Right lobe of liver (tissue), 6 donors: ENCODE data around the gene CACNB2. TPM values are rescaled to one million over a fixed set of nuclear protein-coding genes. Genes with fewer than 3 reads are reported as not detected.

Source experiments
- ATAC-seq, 4 donors: fragments of 200-7000 bp; cut with Tn5 transposase; one replicate each; pipeline ENCODE4 v1.9.1; 2020; ENCODE audit warnings: mild to moderate bottlenecking in 4 of 4, moderate library complexity in 4 of 4
- DNase-seq, 3 donors: peaks; one replicate each; pipeline ENCODE4 v3.0.0-alpha.2; 2020
- H3K27ac ChIP-seq, 3 donors: fragments of 200-600 bp; one replicate each; pipeline ENCODE4 v1.8.0; 2022
- H3K27me3 ChIP-seq, 2 donors: fragments of 200-600 bp; one replicate each; pipeline ENCODE4 v1.8.0; 2022
- H3K36me3 ChIP-seq, 4 donors: fragments of 200-600 bp; sonication (generic) in 1 of 4; one replicate each; pipeline versions ENCODE4 v1.5.1 to v1.8.0; 2017 to 2022; ENCODE audit warnings: control low read depth in 1 of 4
- H3K4me1 ChIP-seq, 4 donors: fragments of 200-600 bp; sonication (generic) in 1 of 4; one replicate each; pipeline versions ENCODE4 v1.5.1 to v1.8.0; 2017 to 2022; ENCODE audit warnings: control low read depth in 1 of 4
- H3K4me3 ChIP-seq, 3 donors: fragments of 200-600 bp; one replicate each; pipeline ENCODE4 v1.8.0; 2022
- H3K9me3 ChIP-seq, 4 donors: fragments of 200-600 bp; sonication (generic) in 1 of 4; one replicate each; pipeline versions ENCODE4 v1.5.1 to v1.8.0; 2017 to 2022; ENCODE audit warnings: control low read depth in 1 of 4
- POLR2A ChIP-seq: fragments of 450-650 bp; IDR thresholded peaks from one replicate; pipeline ENCODE4 v1.6.1; 2017; ENCODE audit warnings: antibody characterized with exemption, mild to moderate bottlenecking
- WGBS: methylation state at CpG from one replicate; pipeline ENCODE4 v1.1.6; 2018; ENCODE audit warnings: low coverage, low lambda C conversion rate; ENCODE audit not compliant: insufficient coverage; ENCODE audit errors: missing lambda C conversion rate; 5-methylcytosine and 5-hydroxymethylcytosine counted together
- intact Hi-C, 2 donors: fragments of 100-400 bp; cut with DNase I; formaldehyde crosslinking; loops; one replicate each; pipeline versions ENCODE4 v1.11.2 to v1.14.1; 2022
- total RNA-seq, 6 experiments: library from RNA; depleted of rRNA in 2 of 6; stranded (reverse); fragments of >200 nt in 2 of 6; fragmentation: NEBNext Ultra II Directional in 3 of 6; extraction: Animal tissue kit (Norgen Biotek cat#: 25700) in 3 of 6; gene quantifications; one replicate each; pipeline versions ENCODE4 v1.1.0 to v1.2.4, GENCODE V29; 2016 to 2023
- TF ChIP-seq, protein P1 (sequence below), 4 donors: fragments of 200-600 bp in 3 of 4; fragments of 450-650 bp in 1 of 4; IDR thresholded peaks; one replicate each; pipeline versions ENCODE4 v1.5.1 to v1.8.0; 2016 to 2022; ENCODE audit warnings: antibody characterized with exemption in 4 of 4, mild to moderate bottlenecking in 2 of 4
- donor health status: DM: no; HTN: yes; CAD: no.
- donor health status: DM: no; HTN: no; CAD: no.
- donor health status: DM: no; HTN: no; CAD: no.
- donor health status: DM: no; HTN: yes; CAD: no.
- donor health status: DM: no; HTN: yes; CAD: no.

Gene CACNB2
- total RNA-seq, 6 experiments from 2014 or later, result 0.12 to 1.8 (median 1.0) TPM; not detected in 1

- Histone ChIP-seq H3K4me3 (no peak overlapping the region), H3K27me3 (no peaks in the 10 kb centered on the region), H3K36me3 (no peaks in the 10 kb centered on the region), H3K9me3 (no peaks in the 10 kb centered on the region), H3K27ac (no peak overlapping the region), H3K4me1 (no peaks in the 10 kb centered on the region)
- ATAC-seq (peak; percentile 87 to 90 (median 88)), DNase-seq (no peak)
- 18% methylated on average over 9 of the region's 10 CpGs for WGBS
- intact Hi-C loops, result no loop called here
- TF ChIP-seq, protein P1, sequence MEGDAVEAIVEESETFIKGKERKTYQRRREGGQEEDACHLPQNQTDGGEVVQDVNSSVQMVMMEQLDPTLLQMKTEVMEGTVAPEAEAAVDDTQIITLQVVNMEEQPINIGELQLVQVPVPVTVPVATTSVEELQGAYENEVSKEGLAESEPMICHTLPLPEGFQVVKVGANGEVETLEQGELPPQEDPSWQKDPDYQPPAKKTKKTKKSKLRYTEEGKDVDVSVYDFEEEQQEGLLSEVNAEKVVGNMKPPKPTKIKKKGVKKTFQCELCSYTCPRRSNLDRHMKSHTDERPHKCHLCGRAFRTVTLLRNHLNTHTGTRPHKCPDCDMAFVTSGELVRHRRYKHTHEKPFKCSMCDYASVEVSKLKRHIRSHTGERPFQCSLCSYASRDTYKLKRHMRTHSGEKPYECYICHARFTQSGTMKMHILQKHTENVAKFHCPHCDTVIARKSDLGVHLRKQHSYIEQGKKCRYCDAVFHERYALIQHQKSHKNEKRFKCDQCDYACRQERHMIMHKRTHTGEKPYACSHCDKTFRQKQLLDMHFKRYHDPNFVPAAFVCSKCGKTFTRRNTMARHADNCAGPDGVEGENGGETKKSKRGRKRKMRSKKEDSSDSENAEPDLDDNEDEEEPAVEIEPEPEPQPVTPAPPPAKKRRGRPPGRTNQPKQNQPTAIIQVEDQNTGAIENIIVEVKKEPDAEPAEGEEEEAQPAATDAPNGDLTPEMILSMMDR (IDR thresholded peaks at IDR 0.05), result peak; percentile 65 to 78 (median 76)
- no peak for TF ChIP-seq POLR2A
Measured at GRCh38 chr10:18214691-18215563, 74.7 kb downstream of the CACNB2 start.

- TF ChIP-seq, protein P1 (IDR thresholded peaks at IDR 0.05), result peak in 3 of 4 donors; percentile 30 to 40 (median 36)
- TF ChIP-seq POLR2A, result no peak
- no peak overlapping the region for H3K4me3 ChIP-seq
- H3K27me3 ChIP-seq, result no peaks in the 10 kb centered on the region
- no peaks in the 10 kb centered on the region for H3K36me3 ChIP-seq
- no peaks in the 10 kb centered on the region for H3K9me3 ChIP-seq
- ATAC-seq (peak in 2 of 4 donors; percentile 48 to 56), DNase-seq (no peak)
- intact Hi-C loops, result no loop called here
- H3K4me1 ChIP-seq, result no peaks in the 10 kb centered on the region
- WGBS, result 47% methylated on average over 2 of the region's 2 CpGs
- H3K27ac ChIP-seq, result no peak overlapping the region
Measured at GRCh38 chr10:18216482-18216881, 76.3 kb downstream of the CACNB2 start.

- peak; percentile 52 to 67 (median 54) for ATAC-seq
- no peaks in the 10 kb centered on the region for H3K36me3 ChIP-seq
- WGBS, result 78% methylated on average over 1 of the region's 2 CpGs
- no peaks in the 10 kb centered on the region for H3K4me1 ChIP-seq
- no peak overlapping the region for H3K4me3 ChIP-seq
- no peaks in the 10 kb centered on the region for H3K9me3 ChIP-seq
- intact Hi-C loops, result no loop called here
- no peak for TF ChIP-seq POLR2A
- TF ChIP-seq, protein P1 (IDR thresholded peaks at IDR 0.05), result no peak
- DNase-seq, result no peak
- no peaks in the 10 kb centered on the region for H3K27me3 ChIP-seq
- no peak overlapping the region for H3K27ac ChIP-seq
Measured at GRCh38 chr10:18217577-18217976, 77.4 kb downstream of the CACNB2 start.

- H3K27ac ChIP-seq, result no peak overlapping the region
- no peak for TF ChIP-seq POLR2A
- TF ChIP-seq, protein P1 (IDR thresholded peaks at IDR 0.05), result no peak
- no peaks in the 10 kb centered on the region for H3K9me3 ChIP-seq
- H3K36me3 ChIP-seq, result no peaks in the 10 kb centered on the region
- DNase-seq, result no peak
- H3K4me1 ChIP-seq, result no peaks in the 10 kb centered on the region
- ATAC-seq, result peak in 1 of 4 donors; percentile 12
- 64% methylated on average over 1 of the region's 1 CpG for WGBS
- intact Hi-C loops, result no loop called here
- no peak overlapping the region for H3K4me3 ChIP-seq
- H3K27me3 ChIP-seq, result no peaks in the 10 kb centered on the region
Measured at GRCh38 chr10:18219146-18219545, 78.9 kb downstream of the CACNB2 start.
